Measurements from ENCODE around the gene LRRC4C.
"Not testable (repeated sequence)": the region's sequence is repeated elsewhere in the genome, so short reads cannot be mapped to it uniquely, and the experiment has no call there.

LRRC4C gene

GRCh38 chr11:41113160-41113559 is 346.3 kb downstream of the LRRC4C start:
- FAIRE-seq, result no peak

- no peak for FAIRE-seq
Measured at GRCh38 chr11:41110527-41110926, 348.9 kb downstream of the LRRC4C start.

GRCh38 chr11:41102471-41102870 is 357.0 kb downstream of the LRRC4C start:
- no peak for FAIRE-seq

GRCh38 chr11:41099654-41100053 is 359.8 kb downstream of the LRRC4C start:
- FAIRE-seq, result no peak

- no peak for FAIRE-seq
Measured at GRCh38 chr11:41085123-41085522, 374.3 kb downstream of the LRRC4C start.

- FAIRE-seq, result no peak
Measured at GRCh38 chr11:41081756-41082285, 377.6 kb downstream of the LRRC4C start.

- no peak for FAIRE-seq
Measured at GRCh38 chr11:41074318-41074717, 385.1 kb downstream of the LRRC4C start.

- no peak for FAIRE-seq
Measured at GRCh38 chr11:41065432-41065831, 394.0 kb downstream of the LRRC4C start.

- FAIRE-seq, result no peak
Measured at GRCh38 chr11:41058138-41058537, 401.3 kb downstream of the LRRC4C start.

- no peak for FAIRE-seq
Measured at GRCh38 chr11:41056892-41057569, 402.4 kb downstream of the LRRC4C start.

GRCh38 chr11:41053894-41054293 is 405.6 kb downstream of the LRRC4C start:
- no peak for FAIRE-seq

GRCh38 chr11:41051919-41052635 is 407.4 kb downstream of the LRRC4C start:
- FAIRE-seq, result no peak

- FAIRE-seq, result no peak
Measured at GRCh38 chr11:41050791-41051190, 408.7 kb downstream of the LRRC4C start.

GRCh38 chr11:41047229-41047628 is 412.2 kb downstream of the LRRC4C start:
- no peak for FAIRE-seq

- FAIRE-seq, result no peak
Measured at GRCh38 chr11:41045266-41045665, 414.2 kb downstream of the LRRC4C start.

- no peak for FAIRE-seq
Measured at GRCh38 chr11:41044747-41045146, 414.7 kb downstream of the LRRC4C start.

- FAIRE-seq, result no peak
Measured at GRCh38 chr11:41042688-41043087, 416.8 kb downstream of the LRRC4C start.

- no peak for FAIRE-seq
Measured at GRCh38 chr11:41040474-41040873, 419.0 kb downstream of the LRRC4C start.

- no peak for FAIRE-seq
Measured at GRCh38 chr11:41039592-41039991, 419.9 kb downstream of the LRRC4C start.

GRCh38 chr11:41031551-41032060 is 427.8 kb downstream of the LRRC4C start:
- FAIRE-seq, result no peak

GRCh38 chr11:41020259-41020658 is 439.2 kb downstream of the LRRC4C start:
- FAIRE-seq, result no peak

GRCh38 chr11:41019666-41020065 is 439.8 kb downstream of the LRRC4C start:
- FAIRE-seq, result not testable (repeated sequence)

GRCh38 chr11:41018224-41018623 is 441.2 kb downstream of the LRRC4C start:
- FAIRE-seq, result no peak
